HepG2 (cell line): ENCODE measurements around the gene ABCB8. TPM values are rescaled to one million over a fixed set of nuclear protein-coding genes. Genes with fewer than 3 reads are reported as not detected.

Experiments used
- FOSL2 ChIP-seq: sonication (generic); formaldehyde crosslinking; IDR thresholded peaks from 2 replicates; pipeline ENCODE4 v1.4.0; 2020; ENCODE audit warnings: missing genetic modification reagents
- MTF1 ChIP-seq: sonication (generic); formaldehyde crosslinking; IDR thresholded peaks from 2 replicates; pipeline ENCODE4 v1.5.0; 2020; ENCODE audit warnings: missing genetic modification reagents
- NFATC3 ChIP-seq: sonication (generic); formaldehyde crosslinking; IDR thresholded peaks from 2 replicates; pipeline ENCODE4 v1.5.1; 2020; ENCODE audit warnings: mild to moderate bottlenecking, missing genetic modification reagents
- NFYB ChIP-seq: sonication (generic); formaldehyde crosslinking; IDR thresholded peaks from 2 replicates; pipeline ENCODE4 v1.4.0; 2020; ENCODE audit warnings: missing genetic modification reagents
- RFXAP ChIP-seq: sonication (generic); formaldehyde crosslinking; IDR thresholded peaks from 2 replicates; pipeline ENCODE4 v1.4.0; 2020; ENCODE audit warnings: missing genetic modification reagents, borderline replicate concordance
- SIN3A ChIP-seq: IDR thresholded peaks from 2 replicates; pipeline ENCODE4 v1.6.1; 2011; ENCODE audit warnings: low read depth, mild to moderate bottlenecking, control low read depth, low read length, borderline replicate concordance
- SYNCRIP ChIP-seq: fragments of 200-400 bp; formaldehyde crosslinking; IDR thresholded peaks from 2 replicates; pipeline ENCODE4 v1.6.1; 2018; ENCODE audit warnings: mild to moderate bottlenecking, low read depth, low read length; ENCODE audit not compliant: insufficient read depth
- ZFP62 ChIP-seq: sonication (generic); formaldehyde crosslinking; IDR thresholded peaks from 2 replicates; pipeline ENCODE4 v1.4.0; 2020; ENCODE audit warnings: missing genetic modification reagents
- ZFP90 ChIP-seq: sonication (generic); formaldehyde crosslinking; IDR thresholded peaks from 2 replicates; pipeline ENCODE4 v1.8.0; 2022; ENCODE audit warnings: missing genetic modification reagents, mild to moderate bottlenecking, inconsistent platforms, borderline replicate concordance
- ZNF512 ChIP-seq: sonication (generic); formaldehyde crosslinking; IDR thresholded peaks from 2 replicates; pipeline ENCODE4 v1.4.0; 2020; ENCODE audit warnings: mild to moderate bottlenecking, missing genetic modification reagents
- polyA plus RNA-seq, 8 experiments: library from polyadenylated mRNA; depleted of rRNA in 3 of 8; stranded (reverse) in 7 of 8; unstranded in 1 of 8; fragments of >200 nt; fragmentation: Illumina TruSeq in 4 of 8; extraction: Trizol in 4 of 8; gene quantifications; 2 replicates each; pipeline versions ENCODE4 v1.2.1 to v1.2.3, GENCODE V29; 2011 to 2016; ENCODE audit warnings: low read depth in 4 of 8, missing spikeins in 1 of 8, mixed read lengths in 1 of 8; ENCODE audit not compliant: insufficient read depth in 1 of 8
- total RNA-seq, 5 experiments: library from RNA; depleted of rRNA; stranded (reverse); fragments of >200 nt; fragmentation: Illumina TruSeq; extraction: Trizol; gene quantifications; 2 replicates each; pipeline ENCODE4 v1.2.3, GENCODE V29; 2016; ENCODE audit warnings: low read depth in 1 of 5
- TF ChIP-seq, protein P1 (sequence below), 2 experiments: sonication (generic) in 1 of 2; formaldehyde crosslinking in 1 of 2; IDR thresholded peaks; 2 replicates each; pipeline versions ENCODE4 v1.4.0 to v1.6.1; 2016 to 2020; ENCODE audit warnings: borderline replicate concordance in 1 of 2, low read depth in 1 of 2, mild to moderate bottlenecking in 1 of 2, missing genetic modification reagents in 1 of 2
- TF ChIP-seq, protein P2 (sequence below): sonication (generic); formaldehyde crosslinking; IDR thresholded peaks from 2 replicates; pipeline ENCODE4 v1.8.0; 2022; ENCODE audit warnings: mild to moderate bottlenecking, missing genetic modification reagents; ENCODE audit not compliant: insufficient replicate concordance
- TF ChIP-seq, protein P3 (sequence below): IDR thresholded peaks from 2 replicates; pipeline ENCODE4 v1.6.1; 2016; ENCODE audit warnings: low read depth, control low read depth

The ABCB8 gene
- total and polyA plus RNA-seq, 2 of the 13 experiments (the other 11 are each of a cell fraction or from before 2014, with no cell fraction given) = 6.6 to 16.7 TPM

- TF ChIP-seq, protein P1, sequence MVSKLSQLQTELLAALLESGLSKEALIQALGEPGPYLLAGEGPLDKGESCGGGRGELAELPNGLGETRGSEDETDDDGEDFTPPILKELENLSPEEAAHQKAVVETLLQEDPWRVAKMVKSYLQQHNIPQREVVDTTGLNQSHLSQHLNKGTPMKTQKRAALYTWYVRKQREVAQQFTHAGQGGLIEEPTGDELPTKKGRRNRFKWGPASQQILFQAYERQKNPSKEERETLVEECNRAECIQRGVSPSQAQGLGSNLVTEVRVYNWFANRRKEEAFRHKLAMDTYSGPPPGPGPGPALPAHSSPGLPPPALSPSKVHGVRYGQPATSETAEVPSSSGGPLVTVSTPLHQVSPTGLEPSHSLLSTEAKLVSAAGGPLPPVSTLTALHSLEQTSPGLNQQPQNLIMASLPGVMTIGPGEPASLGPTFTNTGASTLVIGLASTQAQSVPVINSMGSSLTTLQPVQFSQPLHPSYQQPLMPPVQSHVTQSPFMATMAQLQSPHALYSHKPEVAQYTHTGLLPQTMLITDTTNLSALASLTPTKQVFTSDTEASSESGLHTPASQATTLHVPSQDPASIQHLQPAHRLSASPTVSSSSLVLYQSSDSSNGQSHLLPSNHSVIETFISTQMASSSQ (IDR thresholded peaks at IDR 0.05; ENCODE audit: low read depth) = no peak
- TF ChIP-seq, protein P1 (CRISPR knock-in tag; IDR thresholded peaks at IDR 0.05; ENCODE audit: borderline replicate concordance) = peak; percentile 69; the same call in 1 of the 2 replicates
- TF ChIP-seq ZFP62 (CRISPR knock-in tag) (0 out of 2 replicates have a peak, but pooled peaks have one; percentile 40), ZNF512 (CRISPR knock-in tag) (no peak), SIN3A (no peak), NFATC3 (CRISPR knock-in tag) (no peak), MTF1 (CRISPR knock-in tag) (no peak), FOSL2 (CRISPR knock-in tag) (0 out of 2 replicates have a peak, but pooled peaks have one; percentile 8), ZFP90 (CRISPR knock-in tag) (0 out of 2 replicates have a peak, but pooled peaks have one; percentile 16), NFYB (peak; percentile 66), SYNCRIP (no peak), RFXAP (CRISPR knock-in tag) (peak; percentile 52; the same call in 1 of the 2 replicates)
- TF ChIP-seq, protein P2, sequence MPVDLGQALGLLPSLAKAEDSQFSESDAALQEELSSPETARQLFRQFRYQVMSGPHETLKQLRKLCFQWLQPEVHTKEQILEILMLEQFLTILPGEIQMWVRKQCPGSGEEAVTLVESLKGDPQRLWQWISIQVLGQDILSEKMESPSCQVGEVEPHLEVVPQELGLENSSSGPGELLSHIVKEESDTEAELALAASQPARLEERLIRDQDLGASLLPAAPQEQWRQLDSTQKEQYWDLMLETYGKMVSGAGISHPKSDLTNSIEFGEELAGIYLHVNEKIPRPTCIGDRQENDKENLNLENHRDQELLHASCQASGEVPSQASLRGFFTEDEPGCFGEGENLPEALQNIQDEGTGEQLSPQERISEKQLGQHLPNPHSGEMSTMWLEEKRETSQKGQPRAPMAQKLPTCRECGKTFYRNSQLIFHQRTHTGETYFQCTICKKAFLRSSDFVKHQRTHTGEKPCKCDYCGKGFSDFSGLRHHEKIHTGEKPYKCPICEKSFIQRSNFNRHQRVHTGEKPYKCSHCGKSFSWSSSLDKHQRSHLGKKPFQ (CRISPR knock-in tag) = peak; percentile 38
- TF ChIP-seq, protein P3, sequence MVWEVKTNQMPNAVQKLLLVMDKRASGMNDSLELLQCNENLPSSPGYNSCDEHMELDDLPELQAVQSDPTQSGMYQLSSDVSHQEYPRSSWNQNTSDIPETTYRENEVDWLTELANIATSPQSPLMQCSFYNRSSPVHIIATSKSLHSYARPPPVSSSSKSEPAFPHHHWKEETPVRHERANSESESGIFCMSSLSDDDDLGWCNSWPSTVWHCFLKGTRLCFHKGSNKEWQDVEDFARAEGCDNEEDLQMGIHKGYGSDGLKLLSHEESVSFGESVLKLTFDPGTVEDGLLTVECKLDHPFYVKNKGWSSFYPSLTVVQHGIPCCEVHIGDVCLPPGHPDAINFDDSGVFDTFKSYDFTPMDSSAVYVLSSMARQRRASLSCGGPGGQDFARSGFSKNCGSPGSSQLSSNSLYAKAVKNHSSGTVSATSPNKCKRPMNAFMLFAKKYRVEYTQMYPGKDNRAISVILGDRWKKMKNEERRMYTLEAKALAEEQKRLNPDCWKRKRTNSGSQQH = no peak
Observed at GRCh38 chr7:151080522-151081169, 52.4 kb downstream of the ABCB8 start, which contains the start of gene FASTK (continued).
